ENCODE measurements around the gene IQCN.

Gene IQCN

GRCh38 chr19:18281082-18282020 is 7.1 kb upstream of the IQCN start, which contains the start of gene JUND (continued):
- TF ChIP-seq ZNF24 (tag by site-specific recombination; IDR thresholded peaks at IDR 0.05) (no peak), ZNF654 (tag by site-specific recombination; IDR thresholded peaks at IDR 0.05; ENCODE audit: low read depth) (no peak), RBAK (tag by site-specific recombination; IDR thresholded peaks at IDR 0.05) (no peak), ZNF416 (tag by site-specific recombination; IDR thresholded peaks at IDR 0.05) (no peak), ZBTB44 (tag by site-specific recombination; IDR thresholded peaks at IDR 0.05) (peak; percentile 47), HOXA7 (CRISPR knock-in tag; IDR thresholded peaks at IDR 0.05; ENCODE audit: borderline replicate concordance) (no peak), TSHZ1 (tag by site-specific recombination; IDR thresholded peaks at IDR 0.05; ENCODE audit: borderline replicate concordance) (no peak), ZNF354C (tag by site-specific recombination; IDR thresholded peaks at IDR 0.05; ENCODE audit: borderline replicate concordance, low read depth) (no peak), SP2 (tag by site-specific recombination; IDR thresholded peaks at IDR 0.05) (peak; percentile 72), ZNF132 (tag by site-specific recombination; IDR thresholded peaks at IDR 0.05; ENCODE audit: borderline replicate concordance) (no peak), ZNF639 (tag by site-specific recombination; IDR thresholded peaks at IDR 0.05) (no peak), ZNF449 (tag by site-specific recombination; IDR thresholded peaks at IDR 0.05) (no peak), ZFP41 (tag by site-specific recombination; IDR thresholded peaks at IDR 0.05; ENCODE audit: borderline replicate concordance) (no peak), GLIS1 (tag by site-specific recombination; IDR thresholded peaks at IDR 0.05) (peak; percentile 77), ZNF239 (tag by site-specific recombination; IDR thresholded peaks at IDR 0.05) (no peak), ZBTB49 (tag by site-specific recombination; IDR thresholded peaks at IDR 0.05; ENCODE audit: low read depth) (no peak), ZXDB (tag by site-specific recombination; IDR thresholded peaks at IDR 0.05) (no peak), ZNF362 (tag by site-specific recombination; IDR thresholded peaks at IDR 0.05) (no peak), ZBTB1 (tag by site-specific recombination; IDR thresholded peaks at IDR 0.05) (no peak), ZNF169 (tag by site-specific recombination; IDR thresholded peaks at IDR 0.05) (peak; percentile 83; the same call in 1 of the 2 replicates), ZNF473 (tag by site-specific recombination; IDR thresholded peaks at IDR 0.05) (no peak), ZNF571 (tag by site-specific recombination; IDR thresholded peaks at IDR 0.05) (no peak), ZNF350 (tag by site-specific recombination; IDR thresholded peaks at IDR 0.05) (no peak), ZNF18 (tag by site-specific recombination; IDR thresholded peaks at IDR 0.05) (no peak), ZNF157 (tag by site-specific recombination; IDR thresholded peaks at IDR 0.05) (no peak), ZNF174 (tag by site-specific recombination; IDR thresholded peaks at IDR 0.05) (no peak)
